A549 (cell line): Measurements from ENCODE around the gene EMX2. TPM values are rescaled to one million over a fixed set of nuclear protein-coding genes. Genes with fewer than 3 reads are reported as not detected.

ENCODE experiments used
- ATAC-seq, 2 experiments: fragments of 200-7000 bp in 1 of 2; fragments of >200 bp in 1 of 2; cut with Nextera tagmentation in 1 of 2; cut with Tn5 transposase in 1 of 2; 3 replicates each; pipeline versions ENCODE4 v1.8.0 to v1.9.1; 2018 to 2020; ENCODE audit warnings: mild to moderate bottlenecking in 1 of 2, moderate library complexity in 1 of 2
- CTCF ChIA-PET: fragments of 300-600 bp; sonication (Branson Sonifier 250); formaldehyde crosslinking; extraction: SDS; loops from one replicate; lab custom pipeline; 2021; ENCODE audit warnings: antibody characterized with exemption, inconsistent platforms; lab: Yijun Ruan, JAX
- POLR2A ChIA-PET: fragments of 350-600 bp; formaldehyde crosslinking; extraction: SDS; loops from one replicate; lab custom pipeline; 2021; ENCODE audit warnings: antibody characterized with exemption, inconsistent platforms; lab: Yijun Ruan, JAX
- DNase-seq, 2 experiments: peaks; one replicate each; pipeline versions ENCODE4 v3.0.0 to v3.0.0-alpha.2; 2011 to 2016; ENCODE audit warnings: low read depth in 1 of 2, low spot score in 1 of 2
- FAIRE-seq: peaks from 2 replicates; lab custom pipeline; 2011; peaks lifted over from hg19 to GRCh38; lab: Jason Lieb, UNC
- H3K27ac ChIP-seq, 2 experiments: fragments of >200 bp; sonication (Bioruptor Twin); formaldehyde crosslinking; 3 replicates each; pipeline ENCODE4 v1.5.1; 2016 to 2017
- H3K4me1 ChIP-seq: fragments of >200 bp; sonication (Bioruptor Twin); formaldehyde crosslinking; 3 replicates; pipeline ENCODE4 v1.6.1; 2016
- H3K4me2 ChIP-seq: fragments of >200 bp; sonication (Bioruptor Twin); formaldehyde crosslinking; 3 replicates; pipeline ENCODE4 v1.6.1; 2016
- H3K4me3 ChIP-seq: fragments of >200 bp; sonication (Bioruptor Twin); formaldehyde crosslinking; 3 replicates; pipeline ENCODE4 v1.5.1; 2016
- H3K9me3 ChIP-seq: fragments of >200 bp; sonication (Bioruptor Twin); formaldehyde crosslinking; 3 replicates; pipeline ENCODE4 v1.6.1; 2016
- BCL3 ChIP-seq: fragments of >200 bp; sonication (Bioruptor Twin); formaldehyde crosslinking; IDR thresholded peaks from 3 replicates; pipeline ENCODE4 v1.6.1; 2016
- CHD2 ChIP-seq: fragments of 150-350 bp; IDR thresholded peaks from 2 replicates; pipeline ENCODE4 v1.6.1; 2014; ENCODE audit warnings: low read length; ENCODE audit not compliant: partially characterized antibody
- CHD4 ChIP-seq: fragments of 200-600 bp; sonication (generic); IDR thresholded peaks from 2 replicates; pipeline ENCODE4 v1.6.1; 2016; ENCODE audit warnings: antibody characterized with exemption, mild to moderate bottlenecking, borderline replicate concordance
- CTCF ChIP-seq: fragments of >200 bp; sonication (Bioruptor Twin); formaldehyde crosslinking; IDR thresholded peaks from 3 replicates; pipeline ENCODE4 v1.5.1; 2016
- EHF ChIP-seq: fragments of 250-450 bp; sonication (Bioruptor Pico); IDR thresholded peaks from 2 replicates; pipeline ENCODE4 v1.5.0; 2020; ENCODE audit warnings: mild to moderate bottlenecking
- EHMT2 ChIP-seq: fragments of 200-600 bp; sonication (generic); IDR thresholded peaks from 2 replicates; pipeline ENCODE4 v1.6.1; 2016; ENCODE audit warnings: antibody characterized with exemption, low read depth, mild to moderate bottlenecking, moderate library complexity
- EP300 ChIP-seq, 2 experiments: fragments of >200 bp; sonication (Bioruptor Twin); formaldehyde crosslinking; IDR thresholded peaks; 2 replicates in 1 of 2; 3 replicates in 1 of 2; pipeline ENCODE4 v1.6.1; 2016 to 2017
- FOSB ChIP-seq: fragments of 250-450 bp; sonication (Bioruptor Pico); IDR thresholded peaks from 2 replicates; pipeline ENCODE4 v1.5.0; 2020; ENCODE audit warnings: mild to moderate bottlenecking, moderate library complexity
- GATA3 ChIP-seq: IDR thresholded peaks from 2 replicates; pipeline ENCODE4 v1.6.1; 2012; ENCODE audit warnings: borderline replicate concordance
- HDAC2 ChIP-seq: fragments of 200-600 bp; sonication (generic); IDR thresholded peaks from 2 replicates; pipeline ENCODE4 v1.6.1; 2016
- HEYL ChIP-seq: fragments of 250-450 bp; sonication (Bioruptor Pico); IDR thresholded peaks from 2 replicates; pipeline ENCODE4 v1.8.0; 2021; ENCODE audit warnings: mild to moderate bottlenecking, moderate library complexity
- HOXB13 ChIP-seq: fragments of 250-450 bp; sonication (Bioruptor Pico); IDR thresholded peaks from 2 replicates; pipeline ENCODE4 v1.5.0; 2020; ENCODE audit warnings: low read depth, mild to moderate bottlenecking, moderate library complexity
- HOXB5 ChIP-seq: fragments of 250-450 bp; sonication (Bioruptor Pico); IDR thresholded peaks from 2 replicates; pipeline ENCODE4 v1.5.0; 2020; ENCODE audit warnings: mild to moderate bottlenecking, moderate library complexity
- JUN ChIP-seq, 2 experiments: fragments of >200 bp; sonication (Bioruptor Twin); formaldehyde crosslinking; IDR thresholded peaks; 2 replicates in 1 of 2; 3 replicates in 1 of 2; pipeline ENCODE4 v1.6.1; 2016 to 2017
- JUNB ChIP-seq: fragments of >200 bp; sonication (Bioruptor Twin); formaldehyde crosslinking; IDR thresholded peaks from 2 replicates; pipeline ENCODE4 v1.6.1; 2016
- KDM5A ChIP-seq: fragments of 200-600 bp; sonication (generic); IDR thresholded peaks from 2 replicates; pipeline ENCODE4 v1.6.1; 2016; ENCODE audit warnings: antibody characterized with exemption, mild to moderate bottlenecking
- NPAS2 ChIP-seq: fragments of 250-450 bp; sonication (Bioruptor Pico); IDR thresholded peaks from 2 replicates; pipeline ENCODE4 v1.8.0; 2022; ENCODE audit warnings: mild to moderate bottlenecking, moderate library complexity, borderline replicate concordance
- POLR2A ChIP-seq: IDR thresholded peaks from 2 replicates; pipeline ENCODE4 v1.6.1; 2012; ENCODE audit warnings: mild to moderate bottlenecking, low read length
- POLR2AphosphoS2 ChIP-seq: conservative IDR thresholded peaks from 2 replicates; pipeline ENCODE4 v1.6.1; 2012; ENCODE audit warnings: low read length, improper control_type of control experiment, inconsistent platforms
- REST ChIP-seq: fragments of 200-600 bp; sonication (generic); IDR thresholded peaks from 2 replicates; pipeline ENCODE4 v1.6.1; 2016; ENCODE audit warnings: antibody characterized with exemption, mild to moderate bottlenecking, moderate library complexity
- RFX5 ChIP-seq: fragments of 450-650 bp; IDR thresholded peaks from 2 replicates; pipeline ENCODE4 v1.7.1; 2014; ENCODE audit warnings: antibody characterized with exemption, mild to moderate bottlenecking, moderate library complexity
- SMC3 ChIP-seq: fragments of >200 bp; sonication (Bioruptor Twin); formaldehyde crosslinking; IDR thresholded peaks from 3 replicates; pipeline ENCODE4 v1.6.1; 2018; ENCODE audit warnings: inconsistent platforms
- SREBF2 ChIP-seq: fragments of 450-650 bp; IDR thresholded peaks from 2 replicates; pipeline ENCODE4 v1.6.1; 2014; ENCODE audit warnings: mild to moderate bottlenecking, moderate library complexity
- TP53 ChIP-seq: fragments of 250-450 bp; sonication (Bioruptor Pico); IDR thresholded peaks from 2 replicates; pipeline ENCODE4 v1.5.0; 2021; ENCODE audit warnings: mild to moderate bottlenecking, moderate library complexity
- USF2 ChIP-seq: fragments of 450-650 bp; IDR thresholded peaks from 2 replicates; pipeline ENCODE4 v1.6.1; 2014; ENCODE audit warnings: antibody characterized with exemption
- ZNF302 ChIP-seq: fragments of 250-450 bp; sonication (Bioruptor Pico); IDR thresholded peaks from 2 replicates; pipeline ENCODE4 v1.9.0; 2021; ENCODE audit warnings: inconsistent platforms, mild to moderate bottlenecking, moderate library complexity
- WGBS: methylation state at CpG from one replicate; pipeline ENCODE4 v1.1.6; 2017; ENCODE audit errors: missing lambda C conversion rate; 5-methylcytosine and 5-hydroxymethylcytosine counted together
- polyA plus RNA-seq, 4 experiments: library from polyadenylated mRNA; depleted of rRNA in 3 of 4; stranded (reverse); fragments of >200 nt; fragmentation: RNase III in 1 of 4; extraction: RNeasy Plus Mini Kit Qiagen cat#74134 plus additional on column Dnase treatment in 1 of 4; gene quantifications; 2 replicates in 3 of 4; 3 replicates in 1 of 4; pipeline ENCODE4 v1.2.3, GENCODE V29; 2011 to 2017

The EMX2 gene
- polyA plus RNA-seq, 2 of the 4 experiments (the other 2 are of a cell fraction), result not detected

- Histone ChIP-seq H3K4me2 (no peak overlapping the region), H3K4me3 (no peak overlapping the region), H3K4me1 (peaks cover 24% of the 10 kb centered on the region), H3K9me3 (no peaks in the 10 kb centered on the region), H3K27ac (no peak overlapping the region)
- WGBS, result 74% methylated on average over 3 of the region's 3 CpGs
- ChIA-PET CTCF (interaction anchor here (0.6 to 2.8 kb wide), 7 partner anchors 13 to 700 kb away, joined by 3 to 18 read pairs (median 4); no protein-coding TSS in a partner anchor), POLR2A (no interaction called here)
- TF ChIP-seq HEYL, result no peak
- TF ChIP-seq SREBF2, result no peak
- no peak for TF ChIP-seq HDAC2
- no peak for TF ChIP-seq POLR2AphosphoS2
- no peak for TF ChIP-seq BCL3
- DNase-seq (no peak), FAIRE-seq (no peak), ATAC-seq (no peak)
Observed at GRCh38 chr10:117539903-117540639, 2.5 kb upstream of the EMX2 start.

DNA sequence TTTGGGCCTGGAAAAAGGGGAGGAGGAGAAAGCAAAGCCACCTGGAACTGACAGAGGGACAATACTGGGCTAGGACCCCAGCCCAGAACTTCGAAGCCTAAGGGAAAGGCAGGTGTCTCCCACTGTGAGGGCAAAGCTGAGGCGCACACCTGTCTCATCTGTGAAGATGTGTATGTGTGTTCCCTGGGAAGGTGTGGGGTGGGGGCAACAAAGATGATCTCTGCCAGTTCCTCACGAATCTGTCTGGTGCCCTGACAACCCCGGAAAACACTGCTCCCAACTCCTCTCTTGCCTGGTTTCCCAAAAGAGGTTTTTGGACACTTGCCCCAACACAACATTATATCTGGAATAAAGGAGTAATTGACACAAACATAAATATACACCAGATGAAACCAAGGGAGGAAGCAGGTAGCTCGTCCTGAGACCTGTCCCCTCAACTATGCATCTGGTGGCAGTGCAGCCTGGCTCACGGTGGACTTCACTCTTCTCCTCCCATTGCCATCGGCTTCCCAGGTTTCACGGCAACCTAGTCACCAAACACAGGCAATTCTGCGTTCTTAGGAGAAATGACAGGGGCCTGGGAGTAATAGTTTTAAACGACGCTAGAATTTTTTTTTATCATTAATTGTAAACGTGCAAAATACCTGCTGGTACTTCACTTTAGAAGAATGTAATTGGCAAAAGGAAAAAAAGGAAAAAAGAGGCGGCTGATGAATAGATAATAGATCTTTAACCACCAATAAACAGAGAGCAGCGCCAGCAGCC lies 1.7 kb upstream of the EMX2 start:
- Histone ChIP-seq H3K4me1 (peaks cover 17% of the 10 kb centered on the region), H3K27ac (no peak overlapping the region), H3K9me3 (no peaks in the 10 kb centered on the region), H3K4me2 (no peak overlapping the region), H3K4me3 (no peak overlapping the region)
- TF ChIP-seq EP300 (IDR thresholded peaks at IDR 0.05) (no peak), CHD2 (no peak), EHF (CRISPR knock-in tag) (no peak), USF2 (no peak), ZNF302 (no peak), TP53 (CRISPR knock-in tag) (no peak), POLR2A (no peak), JUN (IDR thresholded peaks at IDR 0.05) (no peak), EHMT2 (no peak), SMC3 (no peak), HEYL (no peak), RFX5 (no peak), HOXB13 (CRISPR knock-in tag) (no peak), FOSB (CRISPR knock-in tag) (no peak), GATA3 (no peak), NPAS2 (no peak)
- ChIA-PET POLR2A (no interaction called here), CTCF (interaction anchor here (1.2 to 1.7 kb wide), 2 partner anchors 109 to 700 kb away, joined by 3 to 4 read pairs; no protein-coding TSS in a partner anchor)
- FAIRE-seq (no peak), DNase-seq (no peak), ATAC-seq (no peak)
- WGBS, result 69% methylated on average over 14 of the region's 14 CpGs

GRCh38 chr10:117541405-117541908 lies 1.1 kb upstream of the EMX2 start:
- ATAC-seq (no peak), FAIRE-seq (no peak), DNase-seq (no peak)
- WGBS, result 68% methylated on average over 32 of the region's 32 CpGs
- CTCF ChIA-PET, result interaction anchor here (1.7 kb wide), 1 partner anchor 109 kb away, joined by 3 read pairs; no protein-coding TSS in a partner anchor
- peaks cover 17% of the 10 kb centered on the region for H3K4me1 ChIP-seq
- peak overlapping the region; percentile 82 for H3K4me2 ChIP-seq
- POLR2A ChIA-PET, result no interaction called here
- H3K4me3 ChIP-seq, result peak overlapping the region; percentile 43; the same call in 1 of the 3 replicates
- no peaks in the 10 kb centered on the region for H3K9me3 ChIP-seq
- H3K27ac ChIP-seq, result no peak overlapping the region
- no peak for TF ChIP-seq KDM5A
- no peak for TF ChIP-seq EHMT2
- TF ChIP-seq HOXB5 (CRISPR knock-in tag), result no peak
- no peak for TF ChIP-seq JUNB
- no peak for TF ChIP-seq EP300 (IDR thresholded peaks at IDR 0.05)
- no peak for TF ChIP-seq EHF (CRISPR knock-in tag)
- no peak for TF ChIP-seq CHD4
- no peak for TF ChIP-seq CTCF
- no peak for TF ChIP-seq REST
